GM08714 (cell line): ENCODE results near the gene ANKS1B.

Experiments
- H3K4me3 ChIP-seq: fragments of 200-500 bp; sonication (Bioruptor generic); 2 replicates; pipeline ENCODE4 v1.5.1; 2014; ENCODE audit warnings: mild to moderate bottlenecking, low read length, inconsistent platforms
- ZNF274 ChIP-seq: IDR thresholded peaks from 2 replicates; pipeline ENCODE4 v1.6.1; 2012; ENCODE audit warnings: mild to moderate bottlenecking, low read depth, low read length

Gene ANKS1B

DNA sequence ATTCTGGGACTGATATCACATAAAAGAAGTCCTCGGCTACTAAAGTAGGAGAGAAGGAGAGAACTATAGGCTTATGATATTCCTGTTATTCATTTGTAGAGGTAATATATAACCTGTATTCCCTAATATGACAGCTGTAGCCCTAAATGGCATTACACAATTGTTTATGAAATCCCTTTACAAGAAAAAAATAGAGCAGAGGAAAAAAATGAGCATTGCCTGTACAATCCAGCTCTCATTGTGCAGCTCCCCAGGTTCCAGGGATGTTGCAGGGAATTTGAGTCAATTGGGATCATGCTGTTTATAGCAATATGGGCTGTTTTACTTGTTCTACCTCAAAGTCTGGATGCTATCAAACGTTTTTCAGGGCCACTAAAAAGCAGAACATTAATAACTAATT is 1166.5 kb downstream of the ANKS1B start:
- no peak for TF ChIP-seq ZNF274
- no peak overlapping the region for H3K4me3 ChIP-seq

DNA sequence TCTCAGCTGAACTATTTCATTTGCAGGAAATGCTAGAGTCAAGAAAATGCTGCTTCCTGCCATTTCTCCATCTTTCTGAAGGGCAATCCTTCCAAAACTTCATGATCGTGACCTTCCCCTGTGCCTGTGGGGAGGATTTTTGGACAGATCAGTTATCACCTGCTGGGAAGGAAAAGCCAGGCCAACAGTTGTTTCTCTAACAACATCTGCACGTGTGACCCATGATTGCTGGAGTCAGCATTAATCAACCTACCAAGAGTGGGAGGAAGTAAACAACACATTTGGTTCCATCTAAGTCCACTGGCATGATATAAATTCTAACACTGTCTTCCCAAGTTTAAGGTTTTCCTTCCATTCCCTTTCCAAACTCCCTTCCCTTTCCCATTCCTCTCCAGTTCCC is 1167.0 kb downstream of the ANKS1B start:
- H3K4me3 ChIP-seq: no peak overlapping the region
- TF ChIP-seq ZNF274: no peak

DNA sequence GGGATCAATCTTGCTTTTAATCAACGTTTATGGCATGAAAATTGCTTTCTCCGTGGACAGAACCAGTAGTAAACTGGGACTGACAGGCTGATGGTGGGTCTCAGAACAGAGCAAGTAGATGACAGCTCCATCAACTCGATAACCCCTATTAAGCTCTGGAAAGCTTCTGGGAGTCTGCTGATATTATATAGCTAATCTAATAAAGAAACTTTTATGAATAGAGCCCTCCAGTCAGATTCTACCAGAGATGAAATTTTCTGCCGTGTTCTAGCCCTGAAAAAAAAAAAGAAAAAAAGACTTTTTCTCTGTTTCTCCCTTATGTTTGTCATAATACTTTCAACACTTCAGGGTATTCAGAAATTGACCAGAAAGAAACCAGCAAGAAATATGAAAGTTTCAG is 1168.0 kb downstream of the ANKS1B start:
- TF ChIP-seq ZNF274: no peak

DNA sequence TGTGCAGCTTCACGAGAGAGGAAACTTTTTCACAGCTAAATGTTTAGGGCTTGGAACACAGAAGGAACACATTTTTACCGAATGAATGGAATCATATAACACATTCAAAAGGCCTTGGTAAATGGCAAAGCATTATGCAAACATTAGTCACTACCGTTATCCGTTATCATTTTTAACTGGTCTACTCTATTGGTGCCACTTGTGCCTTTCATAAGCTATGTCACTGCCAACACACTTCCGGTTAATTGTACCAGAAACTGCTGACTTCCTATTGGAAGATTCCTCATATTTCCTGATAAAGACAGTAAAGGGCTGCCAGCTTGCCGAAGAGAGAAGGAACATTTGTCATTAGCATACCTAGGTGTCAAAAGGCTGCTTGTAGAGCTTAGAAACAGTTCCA is 1170.5 kb downstream of the ANKS1B start:
- no peak for TF ChIP-seq ZNF274
- H3K4me3 ChIP-seq: no peak overlapping the region

More for the DNA sequence above, 1168.0 kb downstream of the ANKS1B start:
- H3K4me3 ChIP-seq: no peak overlapping the region

DNA sequence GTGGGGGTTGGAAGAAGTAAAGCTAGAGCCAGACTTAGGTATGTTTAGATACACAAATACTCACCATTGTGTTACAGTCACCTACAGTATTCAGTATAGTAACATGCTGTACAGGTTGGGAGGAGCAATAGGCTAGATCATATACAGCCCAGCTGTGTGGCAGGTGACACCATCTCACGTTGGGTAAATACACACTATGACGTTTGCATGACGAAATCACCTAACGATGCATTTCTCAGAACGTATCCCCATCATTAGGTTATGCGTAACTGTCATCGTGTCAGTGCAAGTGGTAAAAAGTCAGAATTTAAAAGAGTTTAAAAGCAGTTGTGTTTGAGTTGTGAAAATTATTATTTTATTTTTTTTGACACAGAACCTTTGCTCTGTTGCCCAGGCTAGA is 1172.5 kb downstream of the ANKS1B start:
- no peak for TF ChIP-seq ZNF274
- H3K4me3 ChIP-seq: no peak overlapping the region

DNA sequence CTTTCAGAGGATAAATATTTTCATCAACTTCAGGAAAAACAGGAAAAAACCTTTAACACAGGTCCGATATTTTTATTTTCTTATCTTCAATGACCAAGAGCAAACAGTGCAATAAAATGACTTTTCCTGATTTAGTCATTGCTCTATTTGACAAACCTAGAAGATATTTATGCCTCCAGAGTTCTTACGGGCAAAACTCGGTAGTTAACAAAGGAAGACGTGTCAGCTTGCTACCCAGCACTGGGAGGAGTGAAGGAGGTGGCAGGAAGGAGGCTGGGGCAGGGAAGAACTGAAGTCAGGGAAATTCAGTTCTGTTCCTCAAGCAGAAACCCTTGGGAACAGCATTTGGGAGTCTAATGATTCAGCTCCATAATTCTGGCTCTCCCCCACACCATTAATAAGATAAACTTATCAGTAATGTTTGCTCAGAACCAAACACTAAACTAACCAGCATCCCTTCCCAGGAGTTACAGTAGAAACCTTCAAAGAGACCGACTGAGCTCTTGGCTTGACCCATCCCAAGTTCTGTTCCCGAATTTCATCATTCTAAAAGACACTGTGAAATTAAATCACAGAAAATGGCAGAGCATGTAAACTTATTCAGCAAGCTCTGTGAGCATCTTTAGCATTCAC is 1176.4 kb downstream of the ANKS1B start:
- H3K4me3 ChIP-seq: no peak overlapping the region
- TF ChIP-seq ZNF274: no peak

DNA sequence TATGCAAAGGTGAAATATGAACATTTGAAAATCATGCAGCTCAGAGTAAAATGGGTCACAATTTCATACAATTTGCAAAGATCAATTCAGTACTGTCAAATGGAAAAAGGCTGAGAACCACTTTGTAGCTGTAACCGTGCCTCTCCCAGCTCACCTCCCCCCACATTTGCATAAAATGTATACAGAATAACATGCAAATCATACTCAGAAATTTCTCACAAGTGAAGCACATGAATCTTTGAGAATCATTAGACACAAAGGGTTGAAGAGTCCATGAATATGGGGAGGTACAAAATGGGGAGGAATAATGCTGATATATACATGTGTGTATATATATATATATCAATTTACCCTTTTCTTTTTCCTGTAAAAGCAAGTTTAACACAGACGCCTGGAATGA is 1177.5 kb downstream of the ANKS1B start:
- H3K4me3 ChIP-seq: no peak overlapping the region
- no peak for TF ChIP-seq ZNF274

DNA sequence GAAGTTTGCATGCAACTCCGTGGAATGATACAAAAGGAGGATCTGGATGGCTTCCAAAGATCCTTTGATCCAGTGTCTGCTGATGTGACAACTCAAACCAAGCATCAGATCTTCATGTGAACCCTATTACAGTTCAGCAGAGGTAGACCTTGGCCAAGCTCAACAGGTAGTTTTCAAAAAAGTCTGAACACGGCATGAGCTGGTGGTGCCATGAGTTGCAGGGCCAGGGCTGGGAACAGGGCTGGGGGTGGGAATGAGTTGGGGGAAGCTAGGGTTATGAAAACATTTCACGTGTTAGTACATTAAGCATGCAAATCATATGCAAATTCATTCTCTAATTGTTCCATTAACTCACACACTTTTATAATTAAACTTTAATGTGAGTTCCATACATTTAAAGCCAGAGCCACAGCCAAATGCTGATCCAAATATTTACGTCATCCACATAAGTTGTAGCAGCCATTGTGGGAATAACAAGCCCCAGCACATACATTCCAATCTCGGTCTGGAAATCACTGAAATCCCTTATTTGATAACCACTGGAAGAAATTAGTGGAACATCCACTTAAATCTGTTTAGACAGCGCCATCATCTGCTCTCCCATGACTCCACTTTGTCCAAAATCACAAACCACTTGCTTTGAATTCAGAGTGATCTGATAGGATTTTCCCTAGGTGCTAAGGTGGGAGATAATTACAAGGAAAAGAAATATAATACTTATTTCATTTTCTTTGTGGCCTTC is 1181.1 kb downstream of the ANKS1B start:
- H3K4me3 ChIP-seq: no peak overlapping the region
- no peak for TF ChIP-seq ZNF274

DNA sequence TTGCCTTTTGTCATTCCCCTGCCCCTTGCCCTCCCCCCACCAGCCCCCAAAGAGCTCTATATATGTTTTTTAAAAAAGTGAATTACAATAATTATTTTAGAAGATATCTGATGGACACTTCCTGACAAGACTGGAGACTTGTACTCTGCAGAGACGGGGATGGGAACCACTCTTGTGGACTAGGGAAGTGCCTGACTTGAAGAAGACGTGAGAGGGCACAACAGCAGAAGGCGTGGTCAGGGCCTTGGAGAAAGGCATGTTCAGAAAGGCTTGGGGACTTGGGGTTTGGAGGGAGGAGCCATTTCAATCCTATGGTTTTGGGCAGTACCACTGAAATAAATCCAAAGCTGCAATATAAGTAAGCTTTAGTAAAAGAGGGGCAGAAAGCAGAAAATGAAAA is 1184.9 kb downstream of the ANKS1B start:
- TF ChIP-seq ZNF274: no peak

DNA sequence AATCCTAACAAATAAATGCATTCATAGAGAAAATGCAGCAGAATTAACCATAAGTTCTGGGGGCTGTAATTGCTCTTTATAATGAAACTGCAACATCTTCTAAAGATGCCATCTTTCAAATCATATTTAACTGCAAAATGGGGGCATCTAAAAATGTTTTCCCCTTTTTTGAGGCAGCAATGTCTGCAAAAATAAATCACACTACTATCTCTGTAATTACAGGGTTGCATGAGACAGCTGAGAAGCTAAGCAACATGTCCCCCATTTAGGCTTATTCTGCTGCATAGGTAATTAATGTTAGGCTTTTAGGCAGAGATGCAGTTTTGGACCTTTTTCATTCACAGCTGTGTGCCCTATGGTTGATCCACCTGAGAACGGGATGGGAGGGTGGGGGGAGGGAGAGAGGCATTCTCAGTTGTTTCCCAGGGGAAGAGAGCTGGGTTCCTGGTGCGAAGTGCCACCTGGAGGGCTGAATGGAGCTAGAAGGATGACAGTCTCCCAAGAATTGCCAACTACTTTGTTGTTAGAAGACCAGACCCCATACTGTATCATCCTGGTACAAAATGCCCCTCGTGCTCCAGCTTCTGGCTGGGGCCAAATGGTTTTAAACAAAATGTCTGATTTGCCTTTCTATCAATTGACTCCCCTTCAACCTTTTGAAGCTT is 1185.5 kb downstream of the ANKS1B start:
- TF ChIP-seq ZNF274: no peak
- H3K4me3 ChIP-seq: no peak overlapping the region

More for the DNA sequence above, 1184.9 kb downstream of the ANKS1B start:
- H3K4me3 ChIP-seq: no peak overlapping the region

DNA sequence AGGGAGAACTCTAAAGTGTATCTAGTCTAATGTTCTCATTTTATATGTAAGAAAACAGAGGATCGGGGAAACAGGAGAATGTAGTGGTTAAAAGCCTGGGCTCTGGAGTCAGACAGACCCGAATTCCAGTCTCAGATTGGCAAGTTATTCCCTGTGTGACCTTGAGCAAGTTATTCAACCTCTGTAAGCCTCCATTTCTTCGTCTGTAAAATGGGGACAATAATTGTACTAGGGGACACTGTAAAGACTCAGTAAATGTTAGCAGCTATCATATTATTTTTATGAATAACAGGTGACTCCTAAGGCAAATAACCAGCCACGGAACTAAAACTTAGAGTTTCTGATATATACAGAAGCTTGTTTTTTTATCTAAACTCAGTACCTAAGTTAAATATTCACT is 1187.5 kb downstream of the ANKS1B start:
- H3K4me3 ChIP-seq: no peak overlapping the region
- TF ChIP-seq ZNF274: no peak

DNA sequence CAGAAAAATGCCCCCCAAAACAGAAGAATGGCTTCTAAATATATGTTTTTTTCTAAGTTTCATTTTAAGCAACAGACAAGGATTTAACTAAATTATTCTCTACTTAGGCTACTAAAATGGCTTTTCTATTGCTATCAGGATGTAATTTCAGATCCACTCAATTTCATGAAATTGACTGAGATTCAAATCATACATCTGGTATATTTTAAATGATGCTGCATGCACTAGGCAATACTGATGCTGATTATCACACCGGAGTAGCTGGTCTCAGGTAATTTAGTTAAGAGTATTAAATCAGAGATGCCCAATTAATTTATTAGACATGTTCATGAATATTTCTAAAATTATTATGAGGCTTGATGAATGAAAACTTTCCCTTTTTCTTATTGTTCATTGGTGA is 1188.0 kb downstream of the ANKS1B start:
- no peak for TF ChIP-seq ZNF274
- H3K4me3 ChIP-seq: no peak overlapping the region

DNA sequence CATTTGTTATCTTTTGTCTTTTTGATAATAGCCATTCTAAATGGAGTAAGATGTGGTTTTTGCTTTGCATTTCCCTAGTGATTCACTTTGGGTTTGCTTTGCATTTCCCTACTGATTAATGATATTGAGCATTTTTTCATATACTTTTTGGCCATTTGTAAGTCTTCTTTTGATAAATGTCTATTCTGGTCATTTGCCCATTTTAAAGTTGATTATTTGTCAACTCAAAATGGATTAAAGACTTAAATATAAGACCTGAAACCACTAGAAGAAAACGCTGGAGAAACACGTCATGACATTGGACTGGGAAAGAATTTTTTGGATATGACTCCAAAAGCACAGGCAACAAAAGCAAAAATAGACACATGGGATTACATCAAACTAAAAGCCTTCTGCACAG is 1191.6 kb downstream of the ANKS1B start:
- H3K4me3 ChIP-seq: no peak overlapping the region
- no peak for TF ChIP-seq ZNF274

DNA sequence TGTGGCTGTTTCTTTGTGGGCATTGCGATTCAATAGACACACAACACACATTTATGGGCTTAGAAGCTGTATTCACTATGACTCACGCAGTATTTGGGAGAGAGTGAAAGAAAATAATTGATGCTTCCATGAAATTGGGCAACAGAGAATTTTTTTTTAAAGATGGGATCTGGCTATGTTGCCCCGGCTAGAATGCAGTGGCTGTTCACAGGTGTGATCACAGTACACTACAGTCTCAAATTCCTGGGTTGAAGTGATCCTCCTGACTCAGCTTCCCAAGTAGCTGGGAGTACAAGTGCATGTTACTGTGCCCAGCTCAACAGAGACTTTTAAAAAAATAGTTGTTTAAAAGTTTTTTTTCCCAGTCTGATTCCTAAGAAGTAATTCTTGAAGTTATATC is 1193.3 kb downstream of the ANKS1B start:
- H3K4me3 ChIP-seq: no peak overlapping the region
- no peak for TF ChIP-seq ZNF274

DNA sequence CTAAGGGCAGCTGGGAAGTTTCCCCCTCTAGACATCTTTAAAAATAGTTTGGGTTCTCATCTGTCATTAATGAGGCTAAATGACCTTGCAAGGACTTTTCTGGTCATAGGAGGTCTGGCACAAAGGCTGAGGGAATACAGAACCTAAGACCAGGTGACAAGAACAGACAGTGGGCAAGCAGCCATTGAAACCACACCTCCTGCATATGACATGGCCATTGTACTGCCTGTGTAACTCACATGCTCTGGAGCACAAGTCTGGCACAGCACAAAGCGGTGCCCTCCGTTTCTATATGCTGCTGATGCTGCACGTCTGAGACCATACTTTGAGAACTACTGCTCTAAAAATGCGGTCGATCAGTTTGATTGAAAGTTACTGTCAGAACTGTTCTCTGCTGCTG is 1196.3 kb downstream of the ANKS1B start:
- no peak for TF ChIP-seq ZNF274
- H3K4me3 ChIP-seq: no peak overlapping the region

DNA sequence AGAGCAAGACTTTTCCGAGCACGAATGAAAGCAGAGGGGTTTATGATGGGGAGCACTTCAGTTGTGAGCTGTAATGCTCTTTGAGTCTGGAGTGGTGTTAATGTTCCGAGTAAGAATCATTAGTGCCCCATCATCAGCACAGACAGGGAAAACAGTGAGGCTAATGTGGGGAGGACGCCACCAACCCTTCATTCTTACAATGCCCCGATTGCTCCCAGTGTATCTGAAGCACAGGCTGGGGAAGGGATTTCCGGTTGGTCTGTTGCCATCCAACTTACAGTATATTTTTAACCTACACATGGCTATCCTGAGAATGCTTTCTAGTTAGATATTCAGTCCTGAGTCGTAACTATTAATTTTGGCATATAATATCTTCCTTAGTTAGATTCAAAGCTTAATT is 1198.1 kb downstream of the ANKS1B start:
- no peak overlapping the region for H3K4me3 ChIP-seq
- TF ChIP-seq ZNF274: no peak
